HG03432 (cell line): ENCODE results near the gene NUP93.
A peak's percentile ranks its signal among the peaks of the same experiment; 100 is the strongest.

Experiments
- ATAC-seq: cut with Tn5 transposase; IDR thresholded peaks from one replicate; pipeline ENCODE4 v1.9.1; 2021; ENCODE audit warnings: mild to moderate bottlenecking, moderate library complexity; ENCODE audit not compliant: unreplicated experiment

NUP93 gene

GRCh38 chr16:56885446-56886162, 155.7 kb downstream of the NUP93 start:
- ATAC-seq, result no peak

GRCh38 chr16:56886296-56886695, 156.4 kb downstream of the NUP93 start:
- no peak for ATAC-seq

GRCh38 chr16:56886826-56887225, 156.9 kb downstream of the NUP93 start:
- ATAC-seq, result no peak

- peak; percentile 79 for ATAC-seq
Measured at GRCh38 chr16:56888806-56889205, 158.9 kb downstream of the NUP93 start.

- ATAC-seq, result peak; percentile 34
Measured at GRCh38 chr16:56889206-56889605, 159.3 kb downstream of the NUP93 start.

GRCh38 chr16:56891685-56892084, 161.8 kb downstream of the NUP93 start:
- ATAC-seq, result no peak

- ATAC-seq, result no peak
Measured at GRCh38 chr16:56892705-56893104, 162.8 kb downstream of the NUP93 start.

- ATAC-seq, result no peak
Measured at GRCh38 chr16:56894331-56894917, 164.5 kb downstream of the NUP93 start.

GRCh38 chr16:56895813-56896212, 165.9 kb downstream of the NUP93 start:
- ATAC-seq, result no peak

GRCh38 chr16:56896244-56896643, 166.3 kb downstream of the NUP93 start:
- ATAC-seq, result no peak

- ATAC-seq, result no peak
Measured at GRCh38 chr16:56897026-56897799, 167.3 kb downstream of the NUP93 start.

GRCh38 chr16:56898847-56899246, 168.9 kb downstream of the NUP93 start:
- ATAC-seq, result no peak
